ENCODE measurements around the gene FAM181A. TPM values are rescaled to one million over a fixed set of nuclear protein-coding genes. Genes with fewer than 3 reads are reported as not detected.

FAM181A gene
- not detected in 2 replicates for total RNA-seq

DNA sequence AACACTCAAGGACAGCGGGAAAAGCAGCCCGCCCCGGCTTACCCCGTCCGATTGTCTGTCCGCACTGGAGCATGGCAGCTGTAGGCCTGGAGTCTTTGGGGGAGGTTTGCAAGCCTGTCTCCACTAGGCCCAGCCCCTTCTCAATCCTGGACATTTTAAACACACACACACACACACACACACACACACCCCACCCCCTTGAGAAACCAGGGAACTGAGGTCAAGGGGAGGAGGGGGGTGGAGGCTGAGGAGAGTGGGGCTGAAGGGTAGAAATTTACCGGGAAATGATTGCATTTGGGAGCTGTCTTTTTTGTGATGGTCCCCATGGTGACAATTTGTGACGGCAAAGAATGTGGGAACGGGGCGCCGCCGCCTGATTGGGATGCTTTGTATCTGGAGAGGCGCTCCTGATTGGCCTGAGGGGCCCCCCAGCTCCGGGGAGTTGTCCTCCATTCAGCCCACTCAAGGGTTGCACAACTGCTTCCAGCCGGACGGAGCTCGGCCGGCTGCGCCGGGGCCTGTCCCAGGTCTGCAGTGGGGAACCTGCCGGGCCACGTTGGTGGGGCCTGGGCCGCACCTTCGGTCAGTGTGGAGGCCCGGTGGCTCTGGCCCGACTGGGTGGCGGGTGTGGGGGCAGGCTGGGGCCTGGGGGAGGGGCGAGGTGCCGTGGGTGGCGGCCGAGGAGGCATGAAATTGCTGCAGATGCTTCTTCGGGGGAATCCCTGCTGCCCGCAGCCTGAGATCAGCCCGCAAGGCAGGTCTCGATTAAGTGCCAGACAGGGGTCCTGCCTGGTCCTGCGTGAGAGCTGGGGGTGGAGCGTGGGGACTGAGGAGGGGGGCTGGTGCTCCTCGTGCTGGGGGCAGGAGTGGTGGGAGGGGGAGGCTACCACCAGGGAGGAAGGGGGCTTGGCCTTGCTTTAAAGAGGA lies at the start of gene FAM181A:
FAM181A (plus strand) TSS at position 472 of the 927 bp plus-strand sequence. CDS start 942 bp downstream, outside the sequence.
- intact Hi-C loops (cut with micrococcal nuclease) = no loop called here

DNA sequence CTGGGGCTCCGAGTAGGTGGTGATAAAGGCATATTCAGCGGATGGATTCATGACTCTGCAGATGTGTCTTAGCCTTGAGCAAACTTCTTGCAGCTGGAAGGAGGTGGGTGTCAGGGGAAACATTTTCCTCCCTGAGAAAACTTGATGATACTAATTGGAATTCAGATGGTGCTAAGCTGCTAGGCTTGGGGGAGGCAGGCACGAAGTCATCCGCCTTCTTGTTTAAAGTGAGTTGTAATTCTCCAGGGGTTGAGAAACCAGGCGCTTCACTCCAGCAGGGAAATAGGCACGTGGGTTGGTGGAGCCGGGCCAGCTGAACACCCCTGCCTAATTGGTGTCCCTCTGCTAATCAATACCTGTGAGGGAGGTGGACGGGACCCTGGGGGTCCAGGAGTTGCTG lies 48.9 kb upstream of the FAM181A start:
- intact Hi-C loops (cut with micrococcal nuclease) = no loop called here

DNA sequence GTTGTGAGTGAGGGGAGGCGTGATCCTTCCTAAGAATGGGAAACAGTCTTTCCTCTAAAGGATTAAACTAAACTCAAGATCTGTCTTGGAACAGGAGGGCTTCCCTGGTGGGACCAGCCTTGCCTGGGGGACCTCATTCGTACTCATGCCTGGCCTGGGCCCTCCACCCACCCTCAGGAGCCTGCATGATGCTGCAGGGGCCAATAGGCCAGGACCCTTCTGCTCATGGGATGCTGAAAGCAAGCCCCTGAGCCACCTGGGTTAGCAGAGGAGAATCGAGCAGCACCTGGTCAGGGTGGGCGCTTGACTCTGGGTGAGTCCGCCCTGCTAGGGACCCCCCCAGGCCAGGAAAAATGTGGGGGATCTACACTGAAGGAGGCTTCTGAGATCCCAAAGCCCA lies 48.3 kb upstream of the FAM181A start:
- intact Hi-C loops (cut with micrococcal nuclease) = no loop called here

DNA sequence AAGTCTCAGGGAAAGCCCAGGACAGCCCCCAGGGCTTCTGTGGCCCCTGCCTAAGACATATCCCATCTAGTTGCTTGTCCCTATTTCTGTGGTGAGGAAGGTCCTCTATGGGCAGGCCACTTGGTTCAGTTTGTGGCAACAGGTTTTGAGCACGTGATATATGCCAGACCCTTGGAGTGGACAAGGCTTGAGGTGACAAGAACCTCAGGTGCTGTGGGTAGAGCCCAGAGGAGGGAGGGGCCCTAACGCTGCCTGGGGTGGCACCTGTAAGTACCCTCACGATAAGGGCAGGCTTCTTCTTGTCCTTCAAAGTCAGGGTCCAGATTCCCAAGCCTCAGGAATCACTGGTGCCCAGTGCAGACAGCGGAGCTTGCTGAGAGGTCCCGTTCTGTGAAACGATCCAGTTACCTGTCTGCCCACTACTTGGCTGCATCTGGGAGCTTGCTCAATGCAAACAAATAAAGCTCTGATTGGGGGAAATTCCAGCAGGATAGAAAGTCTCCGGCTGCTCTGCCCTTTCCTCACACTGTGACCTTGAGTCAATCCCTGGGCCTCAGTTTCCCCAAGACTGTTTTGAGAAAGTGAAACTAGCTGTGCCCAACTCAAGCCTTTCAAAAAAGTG lies 47.7 kb upstream of the FAM181A start:
- intact Hi-C loops (cut with micrococcal nuclease) = no loop called here

DNA sequence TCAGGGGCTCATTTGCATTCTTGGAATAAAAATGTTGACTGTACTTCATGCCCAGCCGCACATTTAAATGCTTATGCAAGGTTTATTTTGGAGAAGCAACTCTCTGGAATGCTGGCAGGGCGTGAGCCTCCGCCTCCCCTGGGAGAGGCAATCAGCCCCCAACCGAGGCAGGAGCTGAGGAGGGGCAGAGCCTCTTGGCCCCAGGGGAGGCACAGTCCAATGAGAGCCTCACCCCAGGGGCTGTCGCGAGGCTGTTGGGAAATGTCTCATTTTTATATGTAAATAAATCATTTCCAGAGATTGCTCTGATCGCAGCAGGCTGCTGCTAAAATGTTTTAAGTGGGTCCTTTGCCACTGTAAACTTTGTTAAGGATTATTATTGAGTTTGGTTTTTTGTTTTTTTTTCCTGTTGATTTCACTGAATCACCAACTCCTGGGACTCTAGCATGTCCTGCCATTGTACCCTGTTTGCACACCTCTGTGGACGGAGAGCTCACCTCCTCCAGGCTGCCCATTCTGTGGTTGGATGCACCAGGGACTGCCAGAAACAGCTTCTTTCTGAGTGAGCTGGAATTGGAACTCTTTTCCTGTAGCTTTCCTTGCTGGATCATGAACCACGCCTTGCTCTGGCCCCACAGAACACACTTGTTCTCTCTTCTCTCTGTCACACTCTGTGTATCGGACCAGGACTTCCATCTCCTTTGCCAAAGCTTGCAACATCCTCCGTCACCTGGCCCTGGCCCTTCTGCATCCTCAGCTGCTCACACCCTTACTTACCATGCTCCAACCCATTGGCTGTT lies 46.9 kb upstream of the FAM181A start:
- intact Hi-C loops (cut with micrococcal nuclease) = no loop called here

GRCh38 chr14:93884950-93885349 lies 42.2 kb upstream of the FAM181A start:
- intact Hi-C loops (cut with micrococcal nuclease) = no loop called here

- intact Hi-C loops (cut with micrococcal nuclease) = no loop called here
Measured at GRCh38 chr14:93888995-93889394, 38.1 kb upstream of the FAM181A start.

DNA sequence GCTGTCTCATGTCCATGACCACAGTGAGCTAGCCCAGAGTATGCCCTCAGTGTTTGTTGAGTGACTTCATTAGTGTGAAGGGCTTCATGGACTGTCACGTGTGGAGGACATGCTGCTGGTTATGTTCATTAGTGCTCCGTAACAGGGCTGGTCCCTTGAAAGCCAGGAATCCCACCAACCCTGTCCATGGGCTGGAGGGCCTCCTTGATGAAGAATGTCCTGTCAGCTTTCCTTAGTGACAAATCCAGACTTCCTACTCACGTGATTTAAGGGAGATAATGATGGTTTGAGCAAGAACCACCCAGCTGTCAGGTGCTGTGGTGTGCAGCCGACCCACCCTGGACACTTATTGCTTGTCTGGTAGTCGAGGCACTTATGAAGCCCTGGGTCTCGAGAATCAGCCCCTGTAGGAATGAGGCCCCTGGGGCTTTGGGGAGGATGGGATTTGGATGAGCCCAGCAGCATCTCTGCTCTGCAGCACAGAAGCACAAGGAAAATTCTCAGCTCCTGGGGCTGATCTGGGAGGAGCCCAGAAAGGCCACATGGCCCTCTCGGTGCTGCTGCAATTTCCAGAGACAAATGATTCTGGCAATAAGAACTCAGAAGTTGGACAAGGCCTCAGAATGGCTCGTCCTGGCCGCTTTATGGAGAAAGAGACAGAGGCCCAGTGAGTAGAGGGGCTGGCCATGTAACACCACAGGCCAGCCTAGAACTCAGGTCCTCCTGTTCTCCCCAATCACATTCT lies 37.2 kb upstream of the FAM181A start:
- intact Hi-C loops (cut with micrococcal nuclease) = no loop called here

DNA sequence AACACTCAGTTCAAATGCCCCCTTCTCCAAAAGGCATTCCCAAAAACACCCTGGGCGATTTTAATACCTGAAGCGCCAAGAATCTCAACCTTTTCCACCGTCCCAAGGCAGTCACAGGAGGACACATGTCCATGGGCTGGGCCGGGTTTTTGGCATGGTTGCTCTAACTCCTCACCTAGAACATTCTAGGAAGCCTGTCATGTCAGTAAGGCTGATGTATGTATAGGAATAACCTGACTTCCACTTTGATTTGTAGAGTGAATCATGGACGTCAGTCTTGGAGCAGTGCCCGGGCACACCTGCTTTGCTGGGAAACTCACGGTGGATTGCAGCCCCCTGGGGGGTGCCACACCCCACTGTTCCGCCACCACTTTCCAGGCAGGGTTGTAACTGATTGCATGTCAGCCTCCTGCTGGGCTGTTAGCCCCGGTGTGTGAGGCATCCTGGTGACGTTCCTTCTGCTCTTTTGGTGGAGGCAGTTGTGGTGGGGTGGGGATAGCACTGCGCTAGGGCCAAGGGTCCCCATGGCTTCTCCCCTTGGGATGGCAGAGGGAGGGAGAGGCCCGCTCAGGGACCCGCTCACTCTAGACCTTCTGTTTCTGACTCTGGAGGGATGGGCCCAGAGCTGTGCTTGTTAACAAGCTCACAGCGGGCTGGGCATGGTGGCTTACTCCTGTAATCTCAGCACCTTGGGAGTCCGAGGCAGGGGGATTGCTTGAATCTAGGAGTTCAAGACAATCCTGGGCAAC lies 35.2 kb upstream of the FAM181A start:
- intact Hi-C loops (cut with micrococcal nuclease) = no loop called here

GRCh38 chr14:93892505-93892839 lies 34.7 kb upstream of the FAM181A start:
- intact Hi-C loops (cut with micrococcal nuclease) = no loop called here

GRCh38 chr14:93892923-93893558 lies 34.1 kb upstream of the FAM181A start:
- intact Hi-C loops (cut with micrococcal nuclease) = loop anchor here (1.0 kb wide), 1 partner anchor 238 kb away; no protein-coding TSS in a partner anchor

DNA sequence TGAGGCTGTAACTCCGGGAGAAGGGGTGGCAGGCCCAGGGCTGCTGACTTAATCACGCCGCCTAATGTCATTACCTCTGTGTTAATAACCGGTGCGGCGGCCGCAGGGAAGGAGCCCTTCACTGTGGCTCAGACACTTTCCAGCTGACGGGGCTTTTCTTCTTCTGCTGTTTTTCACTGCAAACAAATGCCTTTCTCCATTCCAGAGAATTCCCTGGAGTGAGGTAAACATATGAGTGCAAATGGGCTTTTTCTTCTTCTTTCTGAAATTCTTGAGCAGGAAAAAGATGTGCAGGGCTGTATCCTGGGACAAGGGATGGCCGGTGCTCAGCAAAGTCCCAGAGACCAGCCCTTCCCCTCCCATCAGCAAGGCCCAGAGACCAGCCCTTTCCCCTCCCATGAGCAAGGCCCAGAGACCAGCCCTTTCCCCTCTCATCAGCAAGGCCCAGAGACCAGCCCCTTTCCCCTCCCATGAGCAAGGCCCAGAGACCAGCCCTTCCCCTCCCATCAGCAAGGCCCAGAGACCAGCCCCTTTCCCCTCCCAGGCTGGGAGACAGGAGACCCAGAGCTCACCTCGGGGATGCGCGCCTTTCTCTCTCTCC lies 33.4 kb upstream of the FAM181A start:
- intact Hi-C loops (cut with micrococcal nuclease) = loop anchor here (1.0 kb wide), 1 partner anchor 238 kb away; no protein-coding TSS in a partner anchor

DNA sequence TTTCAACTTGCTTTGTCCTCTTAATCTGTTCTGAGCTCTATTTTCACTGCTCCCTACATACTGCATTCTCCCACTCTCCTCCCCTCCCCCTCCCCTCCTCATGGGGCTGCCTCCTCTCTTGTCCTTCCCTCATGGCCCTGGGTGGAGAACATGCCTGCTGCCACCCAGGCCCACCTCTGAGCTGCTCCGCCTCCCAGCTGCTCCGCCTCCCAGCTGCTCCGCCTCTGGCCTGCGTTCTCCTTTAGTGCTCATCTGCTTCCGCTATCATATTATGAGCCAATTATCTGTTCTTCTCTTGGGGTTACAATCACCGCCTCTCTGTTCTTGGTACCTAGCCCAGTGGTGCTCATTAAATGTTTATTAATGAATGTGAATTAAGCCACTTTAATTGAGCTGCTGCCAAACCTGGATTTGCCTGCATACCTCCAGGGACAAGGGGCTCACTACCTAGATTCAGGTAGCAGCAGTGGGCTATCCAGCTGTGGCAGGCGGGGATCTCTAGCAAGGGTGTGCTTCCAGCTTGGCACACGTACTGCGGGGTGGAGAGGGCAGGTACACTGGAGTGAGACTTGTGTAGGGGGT lies 32.0 kb upstream of the FAM181A start:
- intact Hi-C loops (cut with micrococcal nuclease) = no loop called here

GRCh38 chr14:93897476-93897845 lies 29.7 kb upstream of the FAM181A start:
- intact Hi-C loops (cut with micrococcal nuclease) = no loop called here

DNA sequence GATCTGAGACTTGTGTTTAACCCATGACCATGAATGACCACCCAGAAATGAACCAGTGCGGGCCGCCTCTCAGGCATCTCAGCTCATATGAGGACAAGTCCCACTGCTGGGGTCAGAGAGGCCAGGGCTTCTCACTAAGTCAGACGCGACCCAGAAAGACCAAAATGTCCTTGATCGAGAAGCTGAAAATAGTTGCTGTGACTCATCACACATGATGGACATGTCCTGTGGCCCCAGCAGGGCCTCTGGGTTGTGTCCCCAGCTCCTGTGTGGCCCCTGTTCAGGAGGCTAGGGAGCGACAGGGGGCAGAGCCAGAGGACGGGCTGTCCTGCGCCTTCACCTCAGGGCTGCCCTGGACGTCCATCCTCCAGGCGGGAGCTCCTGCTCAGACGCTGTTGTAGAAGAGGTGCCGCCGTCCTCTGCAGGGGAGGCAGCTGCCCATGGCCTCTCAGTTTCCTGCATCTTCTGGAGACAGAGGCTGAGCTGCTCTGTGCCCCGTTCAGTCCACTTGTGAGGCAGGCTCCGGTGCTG lies 29.0 kb upstream of the FAM181A start:
- intact Hi-C loops (cut with micrococcal nuclease) = no loop called here

DNA sequence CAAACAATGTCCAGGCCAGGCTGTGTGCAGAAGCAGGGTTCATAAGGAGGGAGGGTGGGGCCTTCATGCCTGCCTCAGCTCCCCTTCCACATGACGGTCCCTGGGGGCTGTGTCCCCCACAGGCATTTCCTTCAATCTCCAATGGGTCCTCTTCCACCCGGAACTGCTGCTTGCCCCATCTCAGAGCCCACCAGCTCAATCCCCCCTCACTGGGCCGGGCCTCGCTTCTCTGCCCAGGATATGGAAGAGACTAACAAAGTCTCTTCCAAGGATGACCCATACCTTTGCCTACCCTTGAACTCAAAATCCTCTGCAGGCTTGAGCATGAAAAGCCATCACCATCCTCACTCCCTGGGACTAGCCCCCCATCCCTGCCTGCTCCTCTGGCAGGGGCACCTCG lies 28.4 kb upstream of the FAM181A start:
- intact Hi-C loops (cut with micrococcal nuclease) = no loop called here

GRCh38 chr14:93901813-93902212 lies 25.3 kb upstream of the FAM181A start:
- intact Hi-C loops (cut with micrococcal nuclease) = no loop called here

GRCh38 chr14:93902619-93903307 lies 24.4 kb upstream of the FAM181A start:
- intact Hi-C loops (cut with micrococcal nuclease) = no loop called here

Data from T-helper 1 cell treated with Interleukin-12 subunit alpha and Interleukin-12 subunit beta and Interleukin-4 antibody, amounts not matched to agents 30 ng/mL and 1 ng/mL, for 36 hours (primary cell).